ENCODE data around the gene SPDYE16.
"Not testable (repeated sequence)": the region's sequence is repeated elsewhere in the genome, so short reads cannot be mapped to it uniquely, and the experiment has no call there.

- TF ChIP-seq PPARA (CRISPR knock-in tag; IDR thresholded peaks at IDR 0.05; ENCODE audit: borderline replicate concordance); ARNTL (CRISPR knock-in tag; IDR thresholded peaks at IDR 0.05; ENCODE audit: borderline replicate concordance, low read depth); ZFP3 (CRISPR knock-in tag; IDR thresholded peaks at IDR 0.05): not testable (repeated sequence)
Measured at GRCh38 chr7:76568742-76569141, 25.6 kb upstream of the SPDYE16 start.

Data from SK-N-SH treated with all-trans-retinoic acid at 6 μM for 48 hours (cell line).